ENCODE measurements around the gene MS4A10.

GRCh38 chr11:60748821-60749220, 36.3 kb upstream of the MS4A10 start:
- TF ChIP-seq SP1 (IDR thresholded peaks at IDR 0.05) = no peak
- TF ChIP-seq, protein P1, sequence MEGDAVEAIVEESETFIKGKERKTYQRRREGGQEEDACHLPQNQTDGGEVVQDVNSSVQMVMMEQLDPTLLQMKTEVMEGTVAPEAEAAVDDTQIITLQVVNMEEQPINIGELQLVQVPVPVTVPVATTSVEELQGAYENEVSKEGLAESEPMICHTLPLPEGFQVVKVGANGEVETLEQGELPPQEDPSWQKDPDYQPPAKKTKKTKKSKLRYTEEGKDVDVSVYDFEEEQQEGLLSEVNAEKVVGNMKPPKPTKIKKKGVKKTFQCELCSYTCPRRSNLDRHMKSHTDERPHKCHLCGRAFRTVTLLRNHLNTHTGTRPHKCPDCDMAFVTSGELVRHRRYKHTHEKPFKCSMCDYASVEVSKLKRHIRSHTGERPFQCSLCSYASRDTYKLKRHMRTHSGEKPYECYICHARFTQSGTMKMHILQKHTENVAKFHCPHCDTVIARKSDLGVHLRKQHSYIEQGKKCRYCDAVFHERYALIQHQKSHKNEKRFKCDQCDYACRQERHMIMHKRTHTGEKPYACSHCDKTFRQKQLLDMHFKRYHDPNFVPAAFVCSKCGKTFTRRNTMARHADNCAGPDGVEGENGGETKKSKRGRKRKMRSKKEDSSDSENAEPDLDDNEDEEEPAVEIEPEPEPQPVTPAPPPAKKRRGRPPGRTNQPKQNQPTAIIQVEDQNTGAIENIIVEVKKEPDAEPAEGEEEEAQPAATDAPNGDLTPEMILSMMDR (IDR thresholded peaks at IDR 0.05; ENCODE audit: low read depth, low read length, missing input control) = no peak
- no peak for TF ChIP-seq RXRA (IDR thresholded peaks at IDR 0.05)
- no peak for TF ChIP-seq YY1 (IDR thresholded peaks at IDR 0.05)
- no peak for TF ChIP-seq FOXA1 (IDR thresholded peaks at IDR 0.05)
- TF ChIP-seq EGR1 (IDR thresholded peaks at IDR 0.05; ENCODE audit: low read depth in 2 of 2) = no peak
